Stomach (tissue), 9 donors: ENCODE measurements around the gene NT5C1B. TPM values are rescaled to one million over a fixed set of nuclear protein-coding genes. Genes with fewer than 3 reads are reported as not detected.
A peak's percentile ranks its signal among the peaks of the same experiment; 100 is the strongest.

Experiments used
- DNase-seq, 2 donors: peaks; one replicate each; pipeline versions ENCODE4 v3.0.0 to v3.0.0-alpha.2; 2013 to 2019
- H3K27ac ChIP-seq, 5 donors: fragments of 200-600 bp in 4 of 5; sonication (generic) in 4 of 5; one replicate each; pipeline ENCODE4 v1.5.1; 2013 to 2019; ENCODE audit warnings: mild to moderate bottlenecking in 1 of 5, moderate library complexity in 1 of 5
- H3K27me3 ChIP-seq, 3 donors: fragments of 200-600 bp; sonication (generic); one replicate each; pipeline ENCODE4 v1.5.1; 2017 to 2019; ENCODE audit warnings: mixed run types in 1 of 3
- H3K36me3 ChIP-seq, 4 donors: fragments of 200-600 bp; sonication (generic); 1 replicate in 3 of 4; 2 replicates in 1 of 4; pipeline ENCODE4 v1.5.1; 2016 to 2019
- H3K4me1 ChIP-seq, 4 donors: fragments of 200-600 bp; sonication (generic); one replicate each; pipeline ENCODE4 v1.5.1; 2016 to 2019
- H3K4me3 ChIP-seq, 4 donors: fragments of 200-600 bp; sonication (generic) in 3 of 4; one replicate each; pipeline ENCODE4 v1.5.1; 2016 to 2019; ENCODE audit warnings: mild to moderate bottlenecking in 1 of 4
- H3K9me3 ChIP-seq, 4 donors: fragments of 200-600 bp; sonication (generic); one replicate each; pipeline ENCODE4 v1.5.1; 2016 to 2019
- EP300 ChIP-seq: sonication (generic); formaldehyde crosslinking; IDR thresholded peaks from one replicate; pipeline ENCODE4 v1.6.1; 2017; ENCODE audit warnings: antibody characterized with exemption
- POLR2A ChIP-seq, 4 donors: fragments of 450-650 bp; IDR thresholded peaks; one replicate each; pipeline ENCODE4 v1.6.1; 2016; ENCODE audit warnings: antibody characterized with exemption in 4 of 4, control low read depth in 2 of 4, mild to moderate bottlenecking in 1 of 4, moderate library complexity in 1 of 4
- POLR2AphosphoS5 ChIP-seq, 3 donors: sonication (generic); formaldehyde crosslinking; IDR thresholded peaks; one replicate each; pipeline ENCODE4 v1.6.1; 2016; ENCODE audit warnings: antibody characterized with exemption in 3 of 3
- WGBS, 5 donors: extraction: QIAGEN DNeasy Blood & Tissue Kit in 3 of 5; methylation state at CpG; one replicate each; pipeline versions ENCODE4 v1.1.5 to v1.1.7; 2013 to 2018; 5-methylcytosine and 5-hydroxymethylcytosine counted together
- intact Hi-C: fragments of 100-400 bp; cut with DNase I; formaldehyde crosslinking; loops from one replicate; pipeline ENCODE4 v1.15.1; 2023; ENCODE audit warnings: low total_unique reads
- polyA plus RNA-seq, 3 donors: library from polyadenylated mRNA; stranded (reverse); fragments of 200-250 nt; gene quantifications; one replicate each; pipeline ENCODE4 v1.2.3, GENCODE V29; 2013
- total RNA-seq, 5 donors: library from RNA; depleted of rRNA; stranded (reverse); fragments of >200 nt; gene quantifications; one replicate each; pipeline versions ENCODE4 v1.1.0 to v1.2.3, GENCODE V29; 2014 to 2016
- TF ChIP-seq, protein P1 (sequence below), 7 experiments: fragments of 450-650 bp in 4 of 7; fragments of 200-600 bp in 3 of 7; sonication (generic) in 3 of 7; IDR thresholded peaks; one replicate each; pipeline ENCODE4 v1.5.1; 2016 to 2019; ENCODE audit warnings: antibody characterized with exemption in 7 of 7, control low read depth in 2 of 7, mild to moderate bottlenecking in 1 of 7
- donor health status: healthy with polysubstance abuse.
- donor health status: Bipolar disorder and iron deficiency.
- donor health status: healthy.

Gene NT5C1B
- total and polyA plus RNA-seq, 8 donors = not detected

- Histone ChIP-seq H3K4me3 (no peak overlapping the region), H3K4me1 (no peaks in the 10 kb centered on the region), H3K9me3 (peaks cover 0 to 20% (median 13%) of the 10 kb centered on the region in 4 donors), H3K27ac (no peak overlapping the region), H3K27me3 (no peaks in the 10 kb centered on the region), H3K36me3 (no peaks in the 10 kb centered on the region)
- intact Hi-C loops = no loop called here
- TF ChIP-seq, protein P1, sequence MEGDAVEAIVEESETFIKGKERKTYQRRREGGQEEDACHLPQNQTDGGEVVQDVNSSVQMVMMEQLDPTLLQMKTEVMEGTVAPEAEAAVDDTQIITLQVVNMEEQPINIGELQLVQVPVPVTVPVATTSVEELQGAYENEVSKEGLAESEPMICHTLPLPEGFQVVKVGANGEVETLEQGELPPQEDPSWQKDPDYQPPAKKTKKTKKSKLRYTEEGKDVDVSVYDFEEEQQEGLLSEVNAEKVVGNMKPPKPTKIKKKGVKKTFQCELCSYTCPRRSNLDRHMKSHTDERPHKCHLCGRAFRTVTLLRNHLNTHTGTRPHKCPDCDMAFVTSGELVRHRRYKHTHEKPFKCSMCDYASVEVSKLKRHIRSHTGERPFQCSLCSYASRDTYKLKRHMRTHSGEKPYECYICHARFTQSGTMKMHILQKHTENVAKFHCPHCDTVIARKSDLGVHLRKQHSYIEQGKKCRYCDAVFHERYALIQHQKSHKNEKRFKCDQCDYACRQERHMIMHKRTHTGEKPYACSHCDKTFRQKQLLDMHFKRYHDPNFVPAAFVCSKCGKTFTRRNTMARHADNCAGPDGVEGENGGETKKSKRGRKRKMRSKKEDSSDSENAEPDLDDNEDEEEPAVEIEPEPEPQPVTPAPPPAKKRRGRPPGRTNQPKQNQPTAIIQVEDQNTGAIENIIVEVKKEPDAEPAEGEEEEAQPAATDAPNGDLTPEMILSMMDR (IDR thresholded peaks at IDR 0.05) = no peak
- TF ChIP-seq POLR2AphosphoS5 (IDR thresholded peaks at IDR 0.05) (no peak), EP300 (no peak), POLR2A (IDR thresholded peaks at IDR 0.05) (no peak)
- DNase-seq = no peak
Measured at GRCh38 chr2:18630101-18630500, 40.7 kb upstream of the NT5C1B start.

- Histone ChIP-seq H3K9me3 (peaks cover 0 to 4% (median 1%) of the 10 kb centered on the region in 4 donors), H3K36me3 (no peaks in the 10 kb centered on the region), H3K27me3 (no peaks in the 10 kb centered on the region), H3K27ac (no peak overlapping the region), H3K4me1 (no peaks in the 10 kb centered on the region), H3K4me3 (no peak overlapping the region)
- DNase-seq = no peak
- TF ChIP-seq POLR2A (IDR thresholded peaks at IDR 0.05) (no peak), POLR2AphosphoS5 (IDR thresholded peaks at IDR 0.05) (no peak), EP300 (no peak)
- TF ChIP-seq, protein P1 (IDR thresholded peaks at IDR 0.05) = no peak
- 78 to 93% (median 87%) methylated on average over 2 of the region's 2 CpGs for WGBS, 5 donors
- intact Hi-C loops = no loop called here
Measured at GRCh38 chr2:18626958-18627650, 37.7 kb upstream of the NT5C1B start.

DNA sequence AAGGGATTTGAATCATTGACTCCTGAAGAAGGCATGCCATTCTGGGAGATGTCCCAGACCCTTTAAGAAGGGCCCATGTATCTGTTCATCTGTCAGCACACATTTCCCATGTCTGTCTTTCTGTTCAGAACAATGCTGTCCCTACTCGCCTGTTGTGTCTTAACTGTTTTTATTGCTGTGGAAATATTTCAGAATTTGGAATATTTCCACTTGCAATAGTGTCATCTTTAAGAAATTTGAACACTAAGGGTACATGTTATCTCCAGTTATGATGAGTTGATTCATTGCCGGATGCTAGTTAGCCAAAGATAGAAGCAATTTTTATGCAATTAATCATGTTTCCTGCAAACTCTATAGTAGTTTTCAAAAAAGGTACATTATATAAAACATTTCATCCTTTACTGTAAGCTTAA is 36.9 kb upstream of the NT5C1B start:
- WGBS, 5 donors = 73 to 86% (median 83%) methylated on average over 2 of the region's 2 CpGs
- H3K27me3 ChIP-seq = no peaks in the 10 kb centered on the region
- H3K4me1 ChIP-seq = no peaks in the 10 kb centered on the region
- no peak overlapping the region for H3K27ac ChIP-seq
- TF ChIP-seq POLR2A (IDR thresholded peaks at IDR 0.05) = no peak
- TF ChIP-seq POLR2AphosphoS5 (IDR thresholded peaks at IDR 0.05) = no peak
- TF ChIP-seq, protein P1 (IDR thresholded peaks at IDR 0.05) = no peak
- TF ChIP-seq EP300 = no peak
- H3K9me3 ChIP-seq = no peaks in the 10 kb centered on the region
- intact Hi-C loops = no loop called here
- no peak overlapping the region for H3K4me3 ChIP-seq
- no peaks in the 10 kb centered on the region for H3K36me3 ChIP-seq
- peak in 1 of 2 donors; percentile 28 for DNase-seq

GRCh38 chr2:18625563-18625962 is 36.2 kb upstream of the NT5C1B start:
- no peak for DNase-seq
- Histone ChIP-seq H3K36me3 (no peaks in the 10 kb centered on the region), H3K27me3 (no peaks in the 10 kb centered on the region), H3K4me3 (no peak overlapping the region), H3K27ac (no peak overlapping the region), H3K9me3 (no peaks in the 10 kb centered on the region), H3K4me1 (peaks cover 0 to 1% (median 0%) of the 10 kb centered on the region in 4 donors)
- intact Hi-C loops = no loop called here
- TF ChIP-seq POLR2A (IDR thresholded peaks at IDR 0.05) = no peak
- WGBS, 5 donors = 61 to 87% (median 79%) methylated on average over 3 of the region's 3 CpGs

GRCh38 chr2:18623782-18624181 is 34.4 kb upstream of the NT5C1B start:
- Histone ChIP-seq H3K4me3 (no peak overlapping the region), H3K9me3 (no peaks in the 10 kb centered on the region), H3K27ac (no peak overlapping the region), H3K36me3 (no peaks in the 10 kb centered on the region), H3K4me1 (peaks cover 0 to 4% (median 0%) of the 10 kb centered on the region in 4 donors), H3K27me3 (no peaks in the 10 kb centered on the region)
- no peak for DNase-seq
- no peak for TF ChIP-seq POLR2AphosphoS5 (IDR thresholded peaks at IDR 0.05)
- TF ChIP-seq, protein P1 (IDR thresholded peaks at IDR 0.05) = no peak
- TF ChIP-seq POLR2A (IDR thresholded peaks at IDR 0.05) = no peak
- TF ChIP-seq EP300 = no peak
- intact Hi-C loops = no loop called here
